Stomach (tissue), 4 donors: ENCODE measurements around the gene TUT4.

Source experiments
- CTCF ChIP-seq, 7 experiments: fragments of 450-650 bp in 4 of 7; fragments of 200-600 bp in 3 of 7; sonication (generic) in 3 of 7; IDR thresholded peaks; one replicate each; pipeline ENCODE4 v1.5.1; 2016 to 2019; ENCODE audit warnings: antibody characterized with exemption in 7 of 7, control low read depth in 2 of 7, mild to moderate bottlenecking in 1 of 7
- POLR2A ChIP-seq, 4 donors: fragments of 450-650 bp; IDR thresholded peaks; one replicate each; pipeline ENCODE4 v1.6.1; 2016; ENCODE audit warnings: antibody characterized with exemption in 4 of 4, control low read depth in 2 of 4, mild to moderate bottlenecking in 1 of 4, moderate library complexity in 1 of 4
- POLR2AphosphoS5 ChIP-seq, 3 donors: sonication (generic); formaldehyde crosslinking; IDR thresholded peaks; one replicate each; pipeline ENCODE4 v1.6.1; 2016; ENCODE audit warnings: antibody characterized with exemption in 3 of 3

- TF ChIP-seq CTCF (IDR thresholded peaks at IDR 0.05): no peak
- TF ChIP-seq POLR2AphosphoS5 (IDR thresholded peaks at IDR 0.05): no peak
- no peak for TF ChIP-seq POLR2A (IDR thresholded peaks at IDR 0.05)
These were observed 139.4 kb downstream of the TUT4 start for GRCh38 chr1:52413410-52413989.
